SK-N-MC (cell line): ENCODE results near the gene DOCK1.

Experiments used
- EZH2 ChIP-seq: fragments of 200-600 bp; sonication (generic); IDR thresholded peaks from one replicate; pipeline ENCODE4 v1.6.1; 2017; ENCODE audit warnings: antibody characterized with exemption
- FOXP2 ChIP-seq: optimal IDR thresholded peaks from 2 replicates; pipeline ENCODE3; 2011; ENCODE audit warnings: mild to moderate bottlenecking, moderate library complexity; ENCODE audit not compliant: insufficient read depth; ENCODE audit errors: extremely low read length, control extremely low read depth

DNA sequence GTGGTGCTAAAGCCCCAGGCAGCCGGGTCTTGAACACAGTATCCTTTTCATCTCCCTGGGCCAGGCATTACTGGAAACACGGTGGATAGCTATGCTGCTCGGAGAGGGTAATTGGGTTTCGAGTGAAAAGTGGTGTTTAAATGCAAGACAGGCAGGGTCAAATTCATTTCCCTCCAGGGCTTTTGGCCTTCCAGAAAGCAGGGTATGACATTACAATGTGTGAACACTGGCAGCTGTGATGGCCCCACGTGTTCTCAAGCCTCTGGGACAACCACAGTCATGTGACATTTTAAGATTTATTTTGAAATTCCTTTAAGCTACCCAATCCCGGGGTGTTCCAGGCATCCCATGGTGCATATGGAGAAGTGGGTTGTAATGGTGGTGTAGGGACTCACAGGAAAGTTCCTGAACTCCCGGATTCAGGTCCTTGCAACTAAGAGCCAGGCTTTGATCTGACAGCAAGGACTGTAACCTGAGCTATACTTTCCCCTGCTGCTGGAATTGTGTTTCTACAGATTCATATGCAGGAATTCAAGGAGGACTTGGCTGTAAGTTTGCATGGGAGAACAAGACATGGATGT lies 244.4 kb downstream of the DOCK1 start:
- TF ChIP-seq EZH2 (no peak), FOXP2 (no peak)
